ENCODE measurements around the gene NTM. TPM values are rescaled to one million over a fixed set of nuclear protein-coding genes. Genes with fewer than 3 reads are reported as not detected.

NTM gene
- total and polyA plus RNA-seq, 2 of the 8 experiments (the other 6 are each of a cell fraction or from before 2014, with no cell fraction given), result 13.4 to 20.0 TPM

- TF ChIP-seq KDM1A (IDR thresholded peaks at IDR 0.05; ENCODE audit: borderline replicate concordance, low read length) (no peak), NANOG (IDR thresholded peaks at IDR 0.05; ENCODE audit: insufficient read depth, low read depth, low read length, poor library complexity, severe bottlenecking) (no peak), EZH2 (IDR thresholded peaks at IDR 0.05; ENCODE audit: low read depth, low read length, severe bottlenecking) (no peak), SIN3A (conservative IDR thresholded peaks at IDR 0.05 in 1 of 2, IDR thresholded peaks at IDR 0.05 in 1 of 2; ENCODE audit: low read depth in 1 of 2, low read length in 2 of 2) (no peak), POLR2AphosphoS5 (IDR thresholded peaks at IDR 0.05; ENCODE audit: low read depth, low read length) (no peak), HDAC2 (IDR thresholded peaks at IDR 0.05; ENCODE audit: borderline replicate concordance in 1 of 2, low read depth in 2 of 2, low read length in 2 of 2) (no peak), EGR1 (IDR thresholded peaks at IDR 0.05; ENCODE audit: borderline replicate concordance, low read depth, low read length) (no peak), CREB1 (IDR thresholded peaks at IDR 0.05) (no peak), TBP (IDR thresholded peaks at IDR 0.05; ENCODE audit: low read depth, low read length) (no peak), HDAC6 (IDR thresholded peaks at IDR 0.05; ENCODE audit: low read depth, low read length) (no peak)
Observed at GRCh38 chr11:131664293-131664692, 293.9 kb downstream of the NTM start (continued).
